GM19438 (cell line): Measurements from ENCODE around the gene PMM2.
"Not testable (repeated sequence)": the region's sequence is repeated elsewhere in the genome, so short reads cannot be mapped to it uniquely, and the experiment has no call there.

Experiments used
- ATAC-seq: cut with Tn5 transposase; IDR thresholded peaks from one replicate; pipeline ENCODE4 v1.9.1; 2021; ENCODE audit warnings: low read depth; ENCODE audit not compliant: unreplicated experiment

Gene PMM2

DNA sequence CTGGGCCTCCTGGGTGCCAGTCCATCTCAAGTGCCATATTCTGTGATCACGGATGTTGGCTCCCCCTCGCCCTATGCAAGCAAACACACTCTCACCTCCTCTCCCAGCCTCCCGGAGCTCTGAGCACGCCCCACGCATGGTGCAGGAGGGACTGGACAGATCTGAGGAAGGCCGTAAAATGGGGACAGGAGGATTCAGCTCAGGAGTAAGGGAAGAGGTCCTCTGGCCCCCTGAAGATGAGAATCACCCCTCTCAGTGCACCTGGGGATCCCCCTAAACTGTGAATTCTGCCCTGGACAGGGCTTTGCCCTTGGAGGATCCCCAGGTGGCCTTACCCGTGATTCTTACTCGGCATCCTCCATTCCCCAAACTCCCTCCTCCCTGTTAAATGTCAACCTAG, 15.8 kb upstream of the PMM2 start:
- ATAC-seq: no peak

DNA sequence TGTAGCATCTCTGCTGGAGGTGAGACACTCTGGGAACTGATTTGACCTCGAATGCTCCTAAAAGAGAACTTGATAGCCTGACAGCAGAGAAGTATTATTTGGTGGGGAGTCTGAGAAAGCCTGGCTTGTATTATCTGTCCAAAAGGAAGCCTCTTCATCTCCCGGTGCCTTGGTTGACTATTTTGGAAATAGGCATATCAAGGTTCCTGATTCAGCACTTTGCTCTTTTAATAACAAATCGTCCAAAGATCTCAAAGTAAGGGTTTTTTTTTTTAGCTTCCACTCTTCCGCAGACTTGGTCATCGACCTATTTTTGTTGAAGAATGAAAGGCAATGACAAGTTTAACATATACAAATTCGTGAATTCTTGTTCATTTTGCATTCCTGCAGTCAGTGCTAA, 15.0 kb upstream of the PMM2 start:
- ATAC-seq: no peak

DNA sequence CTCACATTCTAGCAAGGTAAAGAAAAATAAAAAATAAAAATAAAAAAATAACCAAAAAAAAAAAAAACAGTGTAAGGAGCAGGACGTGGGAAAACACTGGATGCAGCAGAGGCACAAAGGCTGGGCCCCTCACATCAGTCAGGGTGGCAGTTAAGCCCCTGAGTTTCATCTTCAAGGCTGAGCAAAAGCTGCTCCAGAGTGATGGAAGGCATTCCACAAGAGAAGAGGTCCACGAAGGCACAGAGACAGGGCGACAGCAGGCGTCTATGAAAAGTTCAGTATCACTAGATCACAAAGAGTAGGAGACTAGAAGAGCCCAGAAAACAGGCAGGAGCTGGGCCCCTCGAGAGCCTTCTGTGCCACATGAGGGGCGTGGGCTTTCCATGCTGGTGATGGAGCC, 12.2 kb upstream of the PMM2 start:
- no peak for ATAC-seq

DNA sequence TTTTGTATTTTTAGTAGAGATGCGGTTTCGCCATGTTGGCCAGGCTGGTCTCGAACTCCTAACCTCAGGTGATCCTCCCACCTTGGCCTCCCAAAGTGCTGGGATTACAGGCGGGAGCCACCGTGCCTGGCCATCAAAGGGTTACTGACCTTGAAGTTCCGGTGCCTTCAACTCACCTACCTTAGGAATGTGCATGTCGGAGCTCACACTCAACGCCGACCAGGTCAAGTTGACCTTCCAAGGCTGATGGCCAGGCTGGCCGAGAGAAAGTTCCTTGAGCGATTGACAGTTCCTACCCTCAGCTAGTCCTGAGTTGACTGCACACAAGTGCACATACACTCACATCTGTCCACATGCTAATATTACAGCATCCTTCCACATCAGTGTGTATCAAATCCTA, 11.3 kb upstream of the PMM2 start:
- not testable (repeated sequence) for ATAC-seq

DNA sequence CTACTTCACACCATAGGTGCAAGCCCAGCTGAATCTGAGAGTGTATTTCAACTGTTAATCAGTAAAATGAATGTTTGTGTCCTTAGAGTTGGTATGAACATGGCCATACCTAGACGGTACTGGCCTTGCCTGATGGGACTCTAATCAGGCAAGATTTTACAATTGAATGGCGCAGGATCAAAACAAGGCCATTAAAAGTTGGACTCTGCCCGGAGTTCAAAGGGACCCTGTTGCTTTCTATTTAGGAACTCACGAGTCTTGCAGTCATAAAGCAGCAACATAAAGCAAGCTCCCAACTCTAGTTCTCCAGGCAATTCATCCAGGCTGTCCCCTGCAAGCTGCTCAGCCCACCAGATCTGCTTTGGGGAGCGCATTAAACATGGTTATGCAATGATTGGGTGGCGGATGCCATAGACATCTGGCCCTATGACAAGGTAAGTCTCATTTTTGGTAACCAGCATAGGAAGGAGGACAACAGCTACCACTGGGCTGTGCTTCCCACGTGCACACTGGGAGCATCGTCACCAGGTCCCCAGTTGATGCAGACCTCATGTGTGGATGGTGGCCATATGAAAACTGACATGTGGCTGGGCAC, 9.0 kb upstream of the PMM2 start:
- ATAC-seq: no peak

DNA sequence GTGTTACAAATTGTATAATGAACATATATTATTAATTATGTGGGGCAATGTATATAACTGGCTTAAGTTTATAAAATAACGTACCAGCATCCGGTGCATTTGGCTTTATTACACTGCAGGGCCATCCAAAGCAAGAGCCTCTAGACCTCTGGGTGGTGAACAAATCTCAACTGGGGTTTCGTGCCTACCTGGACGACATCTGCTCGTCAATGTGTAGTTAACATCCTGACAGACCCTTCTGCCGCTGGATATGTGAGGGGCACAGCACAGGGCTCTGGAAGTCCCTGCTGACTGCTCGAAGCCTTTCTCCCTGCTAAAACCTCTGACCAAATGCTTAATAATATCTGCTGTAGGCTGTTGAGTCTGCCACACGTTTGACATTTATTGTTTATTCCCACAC, 2.5 kb upstream of the PMM2 start:
- ATAC-seq: no peak

DNA sequence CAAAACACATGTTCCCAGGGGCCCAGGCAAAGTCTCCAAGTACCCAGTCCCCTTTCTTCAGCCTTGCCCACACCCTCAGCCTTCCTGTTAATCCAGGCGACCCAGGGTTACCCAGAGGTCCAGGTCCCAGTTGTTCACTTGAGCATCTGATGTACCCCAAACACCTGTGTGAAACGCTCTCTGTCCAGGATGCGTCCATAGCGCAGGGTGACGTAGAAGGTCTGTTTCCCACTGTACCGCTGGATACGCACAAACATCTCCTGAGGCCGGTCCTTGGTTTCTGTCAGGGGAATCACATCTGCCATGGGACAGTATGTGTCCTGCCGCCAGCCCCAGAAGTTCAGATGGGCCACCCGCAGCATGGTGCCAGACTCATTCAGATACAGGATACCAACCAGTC, 1.8 kb upstream of the PMM2 start:
- ATAC-seq: no peak

DNA sequence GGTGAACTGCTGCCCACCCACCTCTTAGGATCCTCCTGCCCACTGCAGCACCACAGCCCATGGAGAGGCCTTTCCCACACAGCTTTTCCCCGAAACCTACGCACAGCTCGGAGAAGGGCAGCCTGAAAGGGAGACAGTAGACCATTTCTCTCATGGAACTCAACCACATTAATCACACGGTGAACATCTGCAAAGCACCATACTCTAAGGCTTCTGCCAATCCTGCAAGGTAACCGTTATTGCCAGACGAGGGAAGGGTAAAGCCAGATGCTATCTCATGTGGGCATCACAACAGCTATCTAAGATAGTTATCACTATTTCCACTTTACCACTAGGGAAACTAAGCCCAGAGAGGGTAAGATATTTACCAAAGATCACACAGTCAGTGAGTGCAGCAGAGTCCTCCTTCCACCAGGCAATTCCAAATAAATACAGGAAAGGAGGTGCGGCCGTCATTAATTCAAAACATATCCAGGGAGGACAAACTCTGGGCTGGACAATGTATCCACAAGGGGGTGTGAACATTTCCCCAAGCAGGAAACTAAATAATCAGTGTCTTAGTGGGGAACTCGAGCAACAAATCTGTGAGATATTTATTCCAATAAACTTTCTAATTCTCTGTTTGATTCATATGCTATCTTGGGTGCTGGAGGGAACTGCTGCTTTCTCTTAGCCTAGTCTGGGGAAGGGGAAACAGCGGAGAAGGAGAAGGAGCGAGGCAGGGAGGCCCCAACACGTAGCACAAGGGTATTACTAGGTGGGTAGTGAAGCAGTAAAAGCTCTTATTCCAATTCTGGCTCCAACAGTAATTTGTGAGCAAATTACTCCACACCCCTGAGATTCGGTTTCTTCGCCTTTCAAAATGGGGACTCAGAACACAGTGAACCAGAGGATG, 923 bp upstream of the PMM2 start:
- no peak for ATAC-seq

DNA sequence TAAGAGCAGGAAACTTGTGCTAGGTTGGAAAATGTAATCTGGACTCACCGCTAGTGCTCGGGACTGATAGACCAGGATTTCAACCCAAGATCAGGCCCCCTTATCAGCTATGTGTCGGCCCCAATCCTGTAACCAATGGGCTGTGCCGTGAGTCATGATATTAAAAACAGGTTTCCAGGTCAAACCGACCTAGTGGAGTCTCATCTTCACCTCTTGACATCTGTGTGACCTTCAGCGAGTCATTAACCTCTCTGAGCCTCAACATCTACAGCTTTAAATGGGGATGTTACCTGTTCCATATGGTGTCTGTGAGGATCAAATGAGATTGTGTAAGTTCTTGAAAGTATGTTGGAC, 512 bp downstream of the PMM2 start:
- ATAC-seq: peak; percentile 3

DNA sequence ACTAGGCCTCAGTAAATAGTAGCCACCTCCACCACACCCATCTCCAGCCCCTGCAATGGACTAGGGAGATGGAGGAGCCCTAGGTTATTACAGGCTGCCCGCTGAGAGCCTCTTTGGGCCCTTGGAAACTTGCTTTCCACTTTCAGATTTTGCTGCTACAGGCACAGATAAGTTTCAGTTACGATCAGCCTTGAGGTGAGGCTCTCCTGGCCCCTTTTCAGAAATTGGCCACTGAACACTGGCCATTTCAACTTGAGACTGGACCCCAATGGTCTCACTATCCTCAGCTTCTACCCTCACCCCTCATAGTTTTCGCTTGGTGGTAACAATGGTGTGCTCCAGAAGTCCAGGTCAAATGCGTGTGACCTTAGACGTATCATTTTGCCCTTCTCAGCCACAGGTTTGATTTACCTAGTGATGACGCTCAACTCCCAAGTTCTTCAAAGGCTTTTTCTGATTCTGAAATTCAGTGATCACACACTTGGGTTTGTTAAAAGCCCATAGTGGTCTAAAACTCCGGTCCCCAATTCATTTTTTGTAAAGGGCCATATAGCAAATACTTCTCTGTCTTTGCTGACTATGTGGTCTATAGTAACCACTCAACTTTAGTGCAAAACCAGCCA, 1.0 kb downstream of the PMM2 start:
- no peak for ATAC-seq

DNA sequence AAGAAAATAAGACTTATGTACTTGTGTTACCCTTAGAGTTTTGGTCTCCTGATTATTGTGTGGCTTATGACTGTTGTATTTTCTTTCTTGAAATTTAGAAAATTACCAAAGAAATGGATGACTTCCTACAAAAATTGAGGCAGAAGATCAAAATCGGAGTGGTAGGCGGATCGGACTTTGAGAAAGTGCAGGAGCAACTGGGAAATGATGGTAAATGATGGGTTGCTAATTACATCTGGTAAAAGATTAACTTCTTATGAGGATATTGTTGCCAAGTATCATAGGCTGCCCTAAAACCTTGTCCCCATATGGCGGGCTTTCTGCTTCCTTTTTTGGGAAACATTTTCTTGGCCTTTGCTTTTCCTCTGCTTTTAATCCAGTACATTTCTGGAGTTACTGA, 4.1 kb downstream of the PMM2 start:
- no peak for ATAC-seq

DNA sequence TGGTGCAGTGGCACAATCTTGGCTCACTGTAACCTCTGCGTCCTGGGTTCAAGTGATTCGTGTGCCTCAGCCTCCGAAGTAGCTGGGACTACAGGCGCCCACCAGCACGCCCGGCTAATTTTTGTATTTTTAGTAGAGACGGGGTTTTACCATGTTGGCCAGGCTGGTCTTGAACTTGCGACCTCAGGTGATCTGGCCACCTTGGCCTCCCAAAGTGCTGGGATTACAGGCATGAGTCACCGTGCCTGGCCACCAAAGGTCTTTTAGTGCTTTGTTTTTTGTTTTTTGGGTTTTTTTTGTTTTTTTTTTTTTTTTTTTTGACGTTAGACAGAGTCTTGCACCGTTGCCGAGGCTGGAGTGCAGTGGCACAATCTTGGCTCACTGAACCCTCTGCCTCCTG, 6.1 kb downstream of the PMM2 start:
- ATAC-seq: not testable (repeated sequence)

DNA sequence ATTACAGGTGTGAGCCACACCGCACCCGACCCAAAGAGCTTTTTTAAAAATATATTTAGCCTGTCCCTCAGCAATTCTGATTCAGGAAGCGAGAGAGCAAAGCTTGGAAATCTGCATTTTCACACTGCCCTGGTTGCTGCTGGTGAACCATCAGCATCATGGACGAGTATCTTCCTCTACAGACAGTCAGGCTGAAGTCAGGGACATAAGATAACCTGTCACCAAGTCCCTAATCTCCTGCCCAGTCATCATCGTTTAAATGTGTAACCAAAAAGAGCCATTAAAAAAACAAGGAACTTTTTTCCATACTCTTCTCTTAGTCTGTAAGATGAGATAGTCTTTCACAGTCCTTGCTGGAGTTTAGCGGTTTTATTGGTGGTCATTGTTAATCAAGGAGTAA, 6.7 kb downstream of the PMM2 start:
- no peak for ATAC-seq

DNA sequence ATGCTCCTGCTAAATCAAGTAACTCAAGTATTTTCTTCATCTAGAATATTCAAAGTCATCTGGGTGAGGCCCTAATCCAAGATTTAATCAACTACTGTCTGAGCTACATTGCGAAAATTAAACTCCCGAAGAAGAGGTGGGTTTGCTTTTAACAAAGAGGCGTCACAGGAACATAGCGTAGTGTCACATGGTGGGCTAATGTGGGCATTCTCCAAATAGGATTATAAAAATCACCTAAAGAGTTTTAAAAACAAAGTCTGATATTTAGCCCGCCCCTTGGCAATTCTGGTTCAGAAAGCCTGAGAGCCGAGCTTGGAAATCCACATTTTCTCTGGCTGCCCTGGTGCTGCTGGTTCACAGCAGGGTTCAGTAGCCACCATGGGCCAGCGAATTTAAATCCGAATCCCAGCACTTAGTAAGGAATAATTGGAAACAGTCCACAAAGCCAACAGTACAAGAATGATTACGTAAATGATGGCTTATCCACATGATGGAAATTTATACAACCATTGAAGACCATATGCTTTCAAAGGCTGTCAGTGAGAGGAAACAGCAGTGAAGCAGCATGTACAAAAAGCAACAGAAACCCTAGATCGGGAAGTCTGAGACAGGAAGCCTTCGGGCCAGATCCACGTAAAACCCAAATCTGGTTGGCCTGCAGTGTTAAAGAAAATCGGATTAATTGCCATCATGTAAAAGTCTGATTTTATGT, 8.8 kb downstream of the PMM2 start:
- no peak for ATAC-seq

DNA sequence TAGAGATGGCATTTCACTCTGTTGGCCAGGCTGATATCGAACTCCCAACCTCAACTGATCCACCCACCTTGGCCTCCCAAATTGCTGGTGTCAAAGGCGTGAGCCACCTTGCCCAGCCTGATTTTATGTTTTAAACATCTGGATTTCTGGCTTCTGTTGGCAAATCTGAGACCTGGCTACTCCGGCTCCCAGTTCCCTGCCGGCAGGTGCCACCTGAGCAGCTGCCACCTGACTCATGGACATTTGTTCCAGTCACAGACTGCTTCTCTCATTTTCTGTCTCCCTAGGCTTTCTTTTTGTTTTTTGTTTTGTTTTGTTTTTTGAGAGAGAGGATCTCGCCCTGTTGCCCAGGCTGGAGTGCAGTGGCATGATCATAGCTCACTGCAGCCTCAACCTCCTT, 9.6 kb downstream of the PMM2 start:
- ATAC-seq: no peak

DNA sequence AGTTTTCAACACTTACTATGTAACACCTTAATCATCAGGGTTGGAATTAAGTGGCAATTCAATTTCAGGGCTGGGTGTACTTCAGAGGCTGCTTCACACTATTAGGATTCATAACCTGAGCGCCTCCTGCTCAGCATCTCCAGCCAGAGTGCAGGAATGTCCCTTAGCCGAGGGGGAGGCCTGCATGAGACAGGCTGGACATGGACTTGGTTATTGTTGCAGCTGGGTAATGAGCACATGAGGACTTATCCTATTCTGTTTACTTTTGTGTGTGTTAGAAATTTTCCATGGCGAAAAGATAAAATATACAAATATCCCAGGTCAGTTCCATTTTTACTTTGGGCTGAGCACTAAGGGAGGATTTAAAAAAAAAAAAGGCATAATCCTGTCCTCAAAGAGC, 10.4 kb downstream of the PMM2 start:
- ATAC-seq: no peak

DNA sequence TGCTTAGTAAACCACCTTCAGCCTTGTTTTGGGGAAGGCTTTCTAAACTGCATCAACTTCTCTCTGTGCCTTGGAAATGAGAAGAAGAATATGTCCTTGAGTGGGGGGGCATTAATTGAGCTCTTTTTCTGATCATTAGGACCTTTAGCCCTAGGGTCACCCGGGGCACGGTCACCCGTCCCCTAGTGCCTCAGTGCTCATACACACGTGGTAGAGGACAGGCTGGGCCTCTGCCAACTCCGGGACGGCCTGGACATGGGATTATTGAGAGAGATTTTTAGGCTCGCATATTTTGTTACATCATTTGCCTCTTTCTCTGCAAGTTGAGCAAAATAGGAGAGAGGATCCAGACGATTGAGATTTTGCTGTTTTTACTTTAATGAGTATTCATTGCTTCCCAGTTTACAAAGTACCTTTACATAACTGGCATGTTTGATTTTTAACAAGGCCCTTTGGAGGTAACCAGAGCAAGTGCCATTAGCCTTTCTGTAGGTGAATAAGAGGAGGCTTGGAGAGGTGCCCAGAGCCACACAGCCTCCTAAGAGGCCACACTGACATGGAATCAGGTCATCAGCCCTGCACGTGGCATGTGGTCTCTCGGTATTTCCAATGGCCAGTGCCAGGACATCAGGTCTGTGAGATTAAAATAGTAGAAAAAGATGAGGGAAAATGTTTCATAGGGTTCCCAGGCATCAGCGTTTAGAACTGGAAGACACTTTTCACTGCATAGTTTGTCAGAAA, 11.1 kb downstream of the PMM2 start:
- ATAC-seq: no peak

DNA sequence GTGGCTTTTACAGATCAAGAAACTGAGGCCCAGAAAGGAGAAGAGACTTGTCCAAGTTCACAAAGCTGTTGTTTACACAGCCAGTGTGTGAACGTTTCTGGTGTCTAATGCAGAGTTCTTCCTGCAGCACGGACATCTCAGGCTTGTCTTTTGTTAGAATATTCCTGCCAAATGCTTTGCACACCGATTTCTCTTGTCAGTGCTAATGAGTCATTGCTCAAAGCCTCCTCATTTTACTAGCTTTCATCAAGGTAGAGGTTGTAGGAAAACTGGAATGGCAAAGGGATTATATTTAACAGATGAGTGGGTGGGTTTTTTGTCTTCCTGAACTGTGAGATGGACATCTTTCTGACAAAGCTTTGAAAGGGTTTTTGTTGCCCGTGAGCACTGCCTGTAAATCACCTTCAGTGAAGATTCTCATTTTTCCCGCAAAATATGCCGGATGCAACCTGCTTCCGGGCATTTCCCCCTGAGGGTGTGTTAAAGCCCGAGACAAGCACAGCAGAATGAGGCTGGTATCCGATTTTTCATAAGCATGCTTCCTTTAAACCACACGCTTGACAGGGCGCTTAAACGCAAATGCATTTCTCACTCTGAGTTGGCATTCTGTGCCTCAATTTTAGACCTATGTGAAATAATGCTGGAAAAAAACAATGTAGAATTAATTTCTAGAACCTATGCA, 14.7 kb downstream of the PMM2 start:
- ATAC-seq: no peak

DNA sequence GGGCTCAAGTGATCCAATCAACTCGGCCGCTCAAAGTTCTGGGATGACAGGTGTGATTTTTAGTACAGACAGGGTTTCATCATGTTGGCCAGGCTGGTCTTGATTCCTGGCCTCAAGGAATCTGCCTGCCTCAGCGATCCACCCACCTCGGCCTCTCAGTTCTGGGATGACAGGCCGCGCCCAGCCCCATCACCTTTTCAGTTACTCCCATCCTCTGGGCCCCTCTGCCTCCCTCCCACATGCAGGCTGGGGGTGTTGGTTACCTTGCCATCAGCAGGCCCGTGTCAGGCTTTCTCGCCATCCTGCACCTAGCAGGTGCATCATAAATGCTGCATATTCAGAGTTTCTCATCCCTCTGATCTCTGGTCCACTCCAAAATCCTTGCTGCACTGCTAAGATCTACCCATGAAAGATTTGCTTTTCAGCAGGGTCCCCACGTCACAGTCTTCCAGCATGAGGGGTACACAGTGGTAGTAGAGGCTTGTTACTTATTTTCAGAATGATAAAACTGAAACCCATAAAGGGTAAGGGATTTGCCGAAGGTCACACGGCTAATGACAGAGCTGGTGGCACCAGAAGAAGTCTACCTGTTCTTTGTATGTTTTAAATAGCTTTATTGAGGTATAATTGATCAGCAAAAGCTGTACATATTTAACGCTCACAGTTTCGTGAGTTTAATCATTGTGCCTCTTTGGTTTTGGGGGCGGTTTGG, 16.6 kb downstream of the PMM2 start:
- ATAC-seq: no peak
